ENCODE measurements around the gene DLK1.

DNA sequence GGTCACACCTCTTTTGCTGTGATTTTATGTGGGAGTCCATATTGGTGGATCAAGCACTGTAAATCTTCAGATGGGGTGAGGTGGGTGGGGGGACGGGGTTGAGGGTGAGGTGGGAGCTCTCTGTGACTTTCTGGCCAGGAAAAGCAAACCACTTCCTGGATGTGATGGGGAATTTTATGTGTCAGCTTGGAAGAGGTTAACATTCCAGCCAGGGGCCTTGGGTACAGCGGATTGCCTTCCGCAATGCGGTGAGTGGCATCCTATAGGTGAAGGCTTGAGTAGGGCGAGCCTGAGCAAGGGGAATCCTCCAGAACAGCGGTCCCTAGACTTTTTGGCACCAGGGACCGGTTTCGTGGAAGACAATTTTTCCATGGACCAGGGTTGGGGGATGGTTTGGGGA is 36.2 kb downstream of the DLK1 start:
- TF ChIP-seq, protein P1, sequence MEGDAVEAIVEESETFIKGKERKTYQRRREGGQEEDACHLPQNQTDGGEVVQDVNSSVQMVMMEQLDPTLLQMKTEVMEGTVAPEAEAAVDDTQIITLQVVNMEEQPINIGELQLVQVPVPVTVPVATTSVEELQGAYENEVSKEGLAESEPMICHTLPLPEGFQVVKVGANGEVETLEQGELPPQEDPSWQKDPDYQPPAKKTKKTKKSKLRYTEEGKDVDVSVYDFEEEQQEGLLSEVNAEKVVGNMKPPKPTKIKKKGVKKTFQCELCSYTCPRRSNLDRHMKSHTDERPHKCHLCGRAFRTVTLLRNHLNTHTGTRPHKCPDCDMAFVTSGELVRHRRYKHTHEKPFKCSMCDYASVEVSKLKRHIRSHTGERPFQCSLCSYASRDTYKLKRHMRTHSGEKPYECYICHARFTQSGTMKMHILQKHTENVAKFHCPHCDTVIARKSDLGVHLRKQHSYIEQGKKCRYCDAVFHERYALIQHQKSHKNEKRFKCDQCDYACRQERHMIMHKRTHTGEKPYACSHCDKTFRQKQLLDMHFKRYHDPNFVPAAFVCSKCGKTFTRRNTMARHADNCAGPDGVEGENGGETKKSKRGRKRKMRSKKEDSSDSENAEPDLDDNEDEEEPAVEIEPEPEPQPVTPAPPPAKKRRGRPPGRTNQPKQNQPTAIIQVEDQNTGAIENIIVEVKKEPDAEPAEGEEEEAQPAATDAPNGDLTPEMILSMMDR (conservative IDR thresholded peaks at IDR 0.05): no peak
- no peak for TF ChIP-seq ZFX (IDR thresholded peaks at IDR 0.05)
